Activated CD4-positive, alpha-beta T cell treated with anti-CD3 and anti-CD28 coated beads, Interleukin-2, Interleukin-4, amounts not matched to agents 100 ng/mL and 50 ng/mL, durations not matched to agents 16 hours and 8 hours (primary cell): ENCODE results near the gene RBP5.
"Not testable (repeated sequence)": the region's sequence is repeated elsewhere in the genome, so short reads cannot be mapped to it uniquely, and the experiment has no call there.

ENCODE experiments used
- DNase-seq: peaks from one replicate; pipeline ENCODE4 v3.0.0-alpha.2; 2020; ENCODE audit warnings: low spot score

The RBP5 gene

GRCh38 chr12:7122811-7123769 lies 5.6 kb downstream of the RBP5 start:
- no peak for DNase-seq

DNA sequence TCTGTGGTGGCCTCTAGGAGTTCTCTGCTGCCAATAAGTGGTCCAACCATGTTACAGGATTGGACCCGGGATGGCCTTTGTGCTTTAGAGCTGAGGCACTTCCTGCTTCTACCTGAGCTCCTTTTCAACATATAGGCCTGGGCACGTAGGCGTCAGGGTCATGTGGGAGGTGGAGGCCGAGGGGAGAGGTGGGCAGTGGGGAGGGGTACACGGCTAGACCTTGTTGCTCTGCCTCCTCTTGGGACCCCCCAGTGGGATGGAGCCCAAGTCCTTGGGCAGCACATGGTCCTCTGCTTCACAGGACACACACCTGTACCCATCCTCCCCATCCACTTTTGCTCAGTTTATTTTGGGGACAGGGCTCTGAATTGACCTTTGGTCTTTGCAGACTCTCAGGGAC lies 7.4 kb downstream of the RBP5 start:
- DNase-seq, result no peak

DNA sequence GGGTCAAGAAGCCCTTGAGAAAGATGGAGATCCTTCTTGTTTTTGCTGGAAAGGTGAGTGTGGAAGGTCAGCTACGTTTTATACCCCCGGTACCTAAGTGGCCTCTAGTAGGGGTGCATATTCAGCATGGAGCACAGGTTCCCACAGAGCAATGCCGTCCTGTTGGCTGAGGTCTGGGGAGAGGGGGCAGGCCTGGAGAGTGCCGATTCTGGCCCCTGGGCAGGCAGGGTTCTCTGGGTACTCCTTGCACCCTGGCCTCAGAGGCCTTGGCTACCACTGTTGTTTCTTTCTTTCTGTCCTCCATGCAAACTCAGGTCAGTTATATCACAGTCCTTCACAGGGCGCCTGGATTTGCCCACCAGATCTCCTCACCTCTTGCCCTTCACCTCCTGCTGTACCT lies 8.5 kb downstream of the RBP5 start:
- no peak for DNase-seq

GRCh38 chr12:7118881-7119280 lies 9.8 kb downstream of the RBP5 start:
- no peak for DNase-seq

- DNase-seq, result no peak
These were observed 11.0 kb downstream of the RBP5 start for GRCh38 chr12:7117670-7118069.

DNA sequence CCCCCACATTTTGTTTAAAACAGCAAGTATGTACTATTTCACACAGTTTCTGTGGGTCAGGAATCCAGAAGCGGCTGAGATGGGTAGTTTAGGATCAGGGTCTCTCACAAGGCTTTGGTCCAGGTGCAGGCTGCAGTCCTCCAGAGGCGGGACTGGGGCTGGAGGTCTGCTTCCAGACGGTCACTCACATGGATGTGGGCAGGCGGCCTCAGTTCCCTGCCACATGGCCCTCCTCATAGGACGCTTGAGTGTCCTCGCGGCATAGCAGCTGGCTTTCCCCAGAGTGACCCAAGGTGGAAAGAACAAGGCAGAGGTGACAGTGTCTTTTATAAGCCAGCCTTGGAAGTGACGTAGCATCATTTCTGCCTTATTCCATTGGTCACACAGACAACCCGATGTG lies 11.8 kb downstream of the RBP5 start:
- no peak for DNase-seq

GRCh38 chr12:7116196-7116595 lies 12.5 kb downstream of the RBP5 start:
- no peak for DNase-seq

DNA sequence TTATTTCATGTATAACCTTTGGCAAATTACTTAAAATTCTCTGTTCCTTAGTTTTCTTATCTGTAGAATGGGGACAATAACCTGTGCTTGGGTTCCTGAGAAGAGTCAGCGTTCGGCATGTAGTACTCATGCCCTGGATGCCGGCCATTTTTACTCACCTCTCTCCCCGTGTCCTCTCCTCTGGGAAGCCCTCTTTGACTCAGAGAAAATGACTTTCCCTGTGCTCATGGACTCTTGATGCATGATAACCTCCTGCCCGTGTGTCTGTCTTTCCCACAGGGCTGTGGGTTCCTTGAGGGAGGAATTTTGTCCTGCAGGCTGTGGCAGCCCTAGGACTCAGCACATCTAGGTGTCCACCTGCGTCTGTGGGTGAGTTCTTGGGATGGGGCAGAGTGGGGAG lies 13.8 kb downstream of the RBP5 start:
- DNase-seq, result no peak

- no peak for DNase-seq
These were observed 14.7 kb downstream of the RBP5 start for GRCh38 chr12:7114008-7114407.

- DNase-seq, result peak; percentile 57
These were observed 15.3 kb downstream of the RBP5 start for GRCh38 chr12:7113389-7113871.

- no peak for DNase-seq
These were observed 16.6 kb downstream of the RBP5 start for GRCh38 chr12:7112041-7112440.

- no peak for DNase-seq
These were observed 18.0 kb downstream of the RBP5 start for GRCh38 chr12:7110661-7111060.

DNA sequence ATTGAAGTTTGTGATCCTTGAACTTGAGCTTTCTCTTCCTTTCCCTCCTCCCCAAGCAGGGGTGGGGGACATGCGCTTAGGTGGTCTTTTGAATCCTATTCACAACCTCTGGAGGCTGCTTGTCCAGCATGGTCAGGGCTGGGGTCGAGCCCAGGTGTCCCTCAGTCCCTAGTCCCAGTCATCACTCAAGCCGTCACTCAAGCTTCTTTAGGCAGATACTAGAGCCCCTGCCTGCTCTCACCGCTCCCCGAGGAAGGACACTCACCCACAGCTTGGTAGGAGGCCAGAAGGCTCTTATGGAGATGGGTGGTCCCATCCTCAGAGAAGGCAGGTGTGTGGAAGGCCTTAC lies 19.1 kb downstream of the RBP5 start:
- no peak for DNase-seq

GRCh38 chr12:7108796-7109571 lies 19.7 kb downstream of the RBP5 start, which contains the start of gene C1RL:
Gene C1RL (minus strand): TSS chr12:7109214. CDS start chr12:7109180, 34 bp downstream.
- DNase-seq, result peak; percentile 87

DNA sequence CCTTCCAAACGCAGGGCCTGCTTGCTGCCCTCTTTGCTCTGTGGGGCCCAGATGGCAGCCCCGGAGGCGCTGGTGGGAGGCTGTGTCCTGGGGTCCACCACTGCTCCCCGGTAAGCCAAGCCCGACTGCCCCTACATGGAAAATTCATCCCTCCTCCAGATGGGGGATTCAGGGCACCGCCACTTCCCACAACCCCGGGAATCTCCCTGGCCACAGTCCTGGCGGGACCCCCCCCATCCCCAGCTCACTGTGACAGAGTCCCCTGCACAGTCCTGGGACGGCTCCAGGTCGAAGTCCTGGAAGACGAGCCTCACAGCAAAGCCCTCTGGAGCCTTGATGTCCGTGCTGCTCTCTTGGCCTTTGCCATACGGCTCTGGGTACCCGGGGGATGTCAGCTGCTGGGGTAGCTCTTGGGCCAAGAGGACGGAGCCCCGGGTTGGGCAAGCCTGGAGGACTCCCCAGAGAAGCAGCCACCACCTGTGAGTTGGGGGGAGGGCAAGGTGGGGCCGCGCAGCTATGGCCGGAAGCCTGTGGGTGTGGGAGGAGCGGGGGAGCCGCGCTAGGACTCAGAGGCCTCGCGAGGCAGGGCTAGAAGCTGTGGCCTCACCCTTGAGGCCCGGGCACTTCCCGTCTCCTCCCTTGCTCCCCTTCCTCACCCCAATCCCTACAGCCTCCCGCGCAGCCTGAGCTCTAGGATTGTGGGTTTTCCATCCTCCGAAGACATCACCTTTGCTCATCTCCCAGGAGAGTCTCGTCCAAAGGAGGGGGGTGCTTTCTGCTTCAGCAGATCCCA lies 20.5 kb downstream of the RBP5 start:
- DNase-seq, result peak; percentile 86

GRCh38 chr12:7107636-7108002 lies 21.1 kb downstream of the RBP5 start:
- DNase-seq, result no peak

DNA sequence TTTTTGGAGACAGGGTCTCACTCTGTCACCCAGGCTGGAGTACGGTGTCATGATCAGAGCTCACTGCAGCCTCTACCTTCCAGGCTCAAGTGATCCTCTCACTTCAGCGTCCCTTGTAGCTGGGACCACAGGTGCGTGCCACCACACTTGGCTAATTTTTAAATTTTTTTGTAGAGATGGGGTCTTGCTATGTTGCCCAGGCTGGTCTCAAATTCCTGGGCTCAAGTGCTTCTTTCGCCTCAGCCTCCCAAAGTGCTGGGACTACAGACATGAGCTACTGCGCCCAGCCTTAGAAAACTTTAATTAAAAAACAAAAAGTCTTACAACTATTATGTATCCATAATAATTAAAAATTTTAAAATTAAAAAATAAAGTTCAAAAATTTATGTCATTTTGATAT lies 21.5 kb downstream of the RBP5 start:
- not testable (repeated sequence) for DNase-seq

- no peak for DNase-seq
These were observed 22.6 kb downstream of the RBP5 start for GRCh38 chr12:7106082-7106481.

DNA sequence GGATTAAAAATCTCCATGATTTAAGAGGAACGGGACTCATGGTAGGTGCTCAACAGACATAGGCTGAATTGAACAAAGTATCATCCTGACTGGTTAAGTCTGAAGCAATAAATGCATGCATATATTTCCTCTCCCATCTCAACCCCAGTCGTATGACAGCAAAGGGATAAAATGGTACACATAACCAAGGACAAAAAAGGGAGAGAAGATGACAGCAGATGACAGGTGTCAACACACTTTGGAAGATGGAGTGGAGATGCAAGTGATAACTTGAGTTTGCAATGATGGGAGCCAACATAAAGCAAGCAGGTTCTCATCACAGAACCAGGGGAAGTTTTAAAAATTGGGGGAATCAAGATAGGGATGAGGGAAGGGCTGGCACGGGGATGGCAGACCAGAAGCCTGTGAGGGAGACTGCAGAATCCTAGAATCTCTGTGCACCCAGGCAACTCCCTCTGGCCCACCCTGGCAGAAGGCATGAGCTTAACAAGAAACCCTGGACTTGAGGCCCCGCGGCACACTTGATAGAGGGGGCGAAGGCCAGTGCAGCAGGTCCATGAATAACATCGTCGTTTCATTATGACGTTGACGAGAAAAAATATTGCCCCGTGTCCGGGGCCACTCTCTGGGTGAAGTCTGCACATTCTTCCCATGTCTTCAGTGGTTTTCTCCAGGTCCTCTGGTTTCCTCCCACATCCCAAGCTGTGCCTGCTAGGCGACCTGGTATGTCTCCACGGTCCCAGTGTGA lies 24.7 kb downstream of the RBP5 start:
- no peak for DNase-seq

DNA sequence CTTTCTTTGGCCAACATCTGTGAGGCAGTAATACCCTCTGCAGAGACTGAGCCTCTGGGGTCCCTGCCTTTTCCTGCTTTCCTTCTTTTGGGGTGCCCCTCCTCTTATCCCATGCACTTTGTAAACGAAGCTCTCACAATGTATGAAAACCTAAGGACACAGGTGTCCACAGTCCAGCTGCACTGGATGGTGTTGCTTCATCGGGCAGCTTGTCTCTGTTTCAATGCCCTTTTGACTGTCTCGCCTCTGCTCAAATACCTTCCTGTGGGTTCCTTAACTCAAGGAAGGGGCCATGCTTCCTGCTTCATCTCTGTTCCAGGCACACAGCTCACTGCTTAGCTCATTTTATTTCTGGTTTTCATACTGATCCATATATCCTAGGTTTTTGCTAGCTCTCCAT lies 26.1 kb downstream of the RBP5 start:
- no peak for DNase-seq

DNA sequence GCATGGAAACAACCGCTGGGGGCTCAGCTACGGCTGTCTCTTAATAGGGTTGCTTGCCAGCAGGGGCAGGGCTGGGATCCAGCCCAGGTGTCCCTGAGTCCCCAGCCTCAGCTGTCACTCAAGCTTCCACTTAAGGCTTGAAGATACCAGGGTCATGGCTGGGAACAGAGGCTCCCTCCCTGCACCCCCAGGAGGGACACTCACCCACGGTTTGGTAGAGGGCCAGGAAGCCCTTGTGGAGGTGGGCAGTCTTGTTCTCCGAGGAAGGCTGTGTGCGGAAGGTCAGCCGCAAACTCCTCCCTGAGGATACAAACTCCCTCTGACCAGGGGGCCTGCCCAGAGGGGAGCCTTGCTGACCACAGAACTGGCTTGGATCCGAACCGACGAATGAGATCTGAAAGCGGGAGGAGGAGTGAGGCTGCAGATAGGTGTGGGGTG lies 27.0 kb downstream of the RBP5 start:
- DNase-seq, result no peak
